Measurements from ENCODE around the gene DYNLT3.

The DYNLT3 gene, protein sequence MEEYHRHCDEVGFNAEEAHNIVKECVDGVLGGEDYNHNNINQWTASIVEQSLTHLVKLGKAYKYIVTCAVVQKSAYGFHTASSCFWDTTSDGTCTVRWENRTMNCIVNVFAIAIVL

DNA sequence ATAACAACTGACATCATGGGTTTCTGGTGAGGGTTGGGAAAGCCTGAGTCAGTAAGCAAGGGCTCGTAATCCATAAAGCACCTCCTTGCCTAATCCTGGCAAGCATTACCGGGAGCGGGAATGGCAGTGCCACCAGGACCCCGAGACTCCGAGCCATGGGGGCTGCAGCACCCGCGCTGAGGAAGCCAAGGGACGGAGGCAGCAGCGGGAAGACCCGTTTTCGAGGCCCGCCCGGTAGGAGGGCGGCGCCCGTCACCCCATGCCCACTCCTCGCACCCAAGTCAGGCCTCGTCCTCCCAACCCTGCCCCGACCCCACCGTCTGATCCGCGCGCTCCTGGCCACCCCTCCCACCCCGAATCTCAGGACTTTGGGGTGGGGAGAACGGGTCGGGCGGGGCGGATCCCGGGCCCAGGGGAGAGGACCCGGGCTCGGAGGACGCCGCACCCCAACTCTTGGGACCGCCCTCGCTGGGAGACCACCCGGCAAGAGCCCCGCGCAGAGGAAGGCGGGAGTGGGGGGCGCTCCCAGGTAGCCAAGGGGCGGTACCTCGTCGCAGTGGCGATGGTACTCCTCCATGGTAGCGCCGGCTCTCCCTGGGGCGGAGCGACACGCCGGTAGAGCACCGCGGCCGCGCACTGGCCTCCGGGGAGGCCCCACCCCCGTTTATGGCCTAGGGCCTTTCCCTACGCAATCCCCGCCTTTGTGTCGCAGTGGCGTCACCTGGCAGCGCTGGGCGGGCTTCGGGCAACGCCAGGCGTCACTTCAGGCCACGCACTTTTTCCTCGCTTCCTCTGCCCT, at the start of gene DYNLT3:
TSS of gene DYNLT3 (minus strand) at position 638 of the 799 bp plus-strand sequence. CDS start at position 577, 61 bp downstream.
- peak in 56 of 58 donors; percentile 3 to 71 (median 46) for DNase-seq

- DNase-seq = peak in 4 of 58 donors; percentile 0 to 7 (median 2)
Observed at GRCh38 chrX:37896511-37896890, 49.1 kb upstream of the DYNLT3 start.

GRCh38 chrX:37895795-37896510, 48.6 kb upstream of the DYNLT3 start:
- DNase-seq = no peak

- DNase-seq = no peak
Observed at GRCh38 chrX:37894725-37895124, 47.4 kb upstream of the DYNLT3 start.

DNA sequence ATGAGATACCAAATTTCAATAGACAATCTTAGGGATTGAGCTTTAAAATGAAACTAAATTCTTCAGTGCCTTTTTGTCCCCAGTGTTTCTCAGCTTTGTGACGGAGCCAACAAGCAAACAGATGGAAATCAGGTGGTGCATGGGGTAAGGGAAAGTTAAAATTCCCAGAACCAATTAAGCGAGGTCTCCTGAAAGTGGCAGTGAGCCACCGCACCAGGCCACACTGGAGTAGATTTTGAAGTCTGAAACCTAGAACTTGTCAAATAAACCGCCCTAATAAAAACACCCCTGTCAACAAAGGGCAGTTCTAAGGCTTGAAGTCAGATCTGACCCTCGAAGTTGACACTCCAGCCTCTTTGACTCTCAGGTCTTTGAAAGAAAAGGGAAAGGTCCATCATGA, 40.6 kb upstream of the DYNLT3 start:
- no peak for DNase-seq

GRCh38 chrX:37887347-37887746, 40.0 kb upstream of the DYNLT3 start:
- no peak for DNase-seq

GRCh38 chrX:37883196-37883595, 35.8 kb upstream of the DYNLT3 start:
- no peak for DNase-seq

DNA sequence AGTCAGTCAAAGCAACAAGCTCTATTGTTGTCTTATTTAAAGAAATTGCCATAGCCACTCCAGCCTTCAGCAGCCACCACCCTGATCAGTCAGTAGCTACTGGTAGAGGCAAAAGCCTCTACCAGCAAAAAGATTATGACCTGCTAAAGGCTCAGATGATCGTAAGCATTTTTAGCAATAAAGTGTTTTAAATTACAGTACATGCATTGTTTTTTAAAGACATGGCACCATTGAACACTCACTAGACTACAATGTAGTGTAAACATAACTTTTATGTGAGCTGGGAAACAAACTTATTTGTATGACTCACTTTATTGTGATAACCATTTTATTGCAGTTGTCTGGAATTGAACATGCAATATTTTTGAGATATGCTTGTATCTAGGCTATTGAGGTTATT, 32.3 kb upstream of the DYNLT3 start:
- no peak for DNase-seq

DNA sequence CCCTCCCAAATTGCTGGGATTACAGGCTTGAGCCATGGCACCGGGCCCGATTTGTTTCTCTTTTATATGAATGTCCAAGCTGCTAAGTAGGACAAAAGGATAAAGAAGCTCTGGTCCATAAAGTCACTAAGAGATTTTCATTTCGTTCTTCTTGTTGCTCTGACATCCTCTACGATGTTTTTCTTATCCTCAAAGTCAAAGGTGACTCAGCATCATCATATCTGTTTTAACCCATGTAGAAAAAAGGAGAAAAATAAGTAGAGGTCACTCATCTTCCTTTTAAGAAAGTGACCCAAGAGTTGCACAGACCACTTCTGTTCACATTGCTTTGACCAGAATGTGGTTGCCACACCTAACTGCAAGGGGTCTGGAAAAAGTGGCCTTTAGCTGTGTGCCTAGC, 29.3 kb upstream of the DYNLT3 start:
- DNase-seq = no peak

DNA sequence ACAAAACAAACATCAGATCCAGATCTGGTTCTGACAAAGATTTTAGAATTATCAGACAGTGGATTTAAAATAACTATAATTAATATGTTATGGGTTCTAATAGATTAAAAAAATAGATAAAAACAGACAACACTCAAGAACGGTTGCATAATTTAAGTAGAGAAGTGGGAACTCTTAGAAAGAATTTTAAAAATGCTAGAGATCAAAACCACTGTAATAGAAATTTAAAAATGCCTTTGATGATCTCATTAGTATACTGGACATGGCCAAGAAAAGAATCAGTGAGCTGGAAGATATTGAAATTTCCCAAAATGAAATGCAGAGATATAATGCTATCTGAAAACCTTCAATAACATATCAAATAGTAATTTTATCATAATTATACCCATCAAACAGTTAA, 28.3 kb upstream of the DYNLT3 start:
- no peak for DNase-seq

DNA sequence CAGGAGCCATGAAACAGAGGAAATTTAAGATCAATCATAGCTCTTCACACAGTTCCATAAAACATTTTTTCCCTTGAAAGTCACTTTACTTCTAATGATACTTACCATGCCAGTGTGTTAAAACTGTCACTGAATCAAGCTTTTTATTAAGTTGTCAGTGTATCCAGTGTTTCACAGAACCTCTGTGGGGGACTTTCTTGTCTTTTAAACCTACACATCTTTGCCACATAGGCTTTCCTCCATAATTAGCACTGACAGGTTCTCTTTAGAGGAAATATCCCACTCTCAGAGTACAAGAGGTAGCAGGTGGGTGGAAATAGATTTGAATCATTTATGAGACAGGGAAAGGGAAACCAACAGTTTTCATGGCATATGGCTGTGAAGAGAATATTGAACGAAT, 25.8 kb upstream of the DYNLT3 start:
- no peak for DNase-seq

DNA sequence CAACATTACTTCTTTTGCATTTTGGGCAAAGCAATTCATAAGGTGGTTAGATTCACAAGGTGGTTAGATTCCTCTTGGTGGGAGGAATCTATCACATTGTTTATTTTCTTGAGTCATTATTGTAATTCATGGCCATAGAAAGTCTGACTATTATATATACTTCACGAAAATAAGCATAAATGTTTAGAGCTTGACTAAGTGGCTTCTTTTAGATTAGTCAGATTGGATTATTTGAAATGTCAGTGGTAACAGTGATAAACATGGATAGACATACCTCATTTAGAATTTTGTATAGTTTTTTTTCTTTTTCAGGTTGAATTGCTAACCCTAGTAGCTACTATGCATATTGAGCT, 24.9 kb upstream of the DYNLT3 start:
- no peak for DNase-seq

GRCh38 chrX:37871626-37872302, 24.4 kb upstream of the DYNLT3 start:
- DNase-seq = peak in 18 of 58 donors; percentile 0 to 38 (median 1)

- no peak for DNase-seq
Observed at GRCh38 chrX:37867536-37868153, 20.3 kb upstream of the DYNLT3 start.

GRCh38 chrX:37863728-37864127, 16.4 kb upstream of the DYNLT3 start:
- no peak for DNase-seq

DNA sequence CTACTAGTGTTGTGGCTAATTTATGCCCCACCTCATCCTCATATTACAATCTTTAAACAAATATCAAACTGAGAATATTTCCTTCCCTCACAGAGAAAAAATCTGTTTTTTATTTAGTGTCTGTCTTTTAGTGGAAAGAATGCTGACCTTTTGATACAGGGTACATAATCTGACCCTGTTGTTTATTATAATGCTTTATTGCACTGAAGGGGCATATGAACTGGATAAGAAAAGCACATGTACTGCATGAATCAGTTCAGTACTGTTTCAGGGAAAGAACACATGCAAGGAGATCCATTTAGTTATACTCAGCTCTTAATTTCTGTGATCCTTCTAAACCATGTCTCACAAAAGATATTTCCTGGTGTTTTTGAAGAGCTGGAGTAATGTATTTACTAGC, 15.5 kb upstream of the DYNLT3 start:
- no peak for DNase-seq

DNA sequence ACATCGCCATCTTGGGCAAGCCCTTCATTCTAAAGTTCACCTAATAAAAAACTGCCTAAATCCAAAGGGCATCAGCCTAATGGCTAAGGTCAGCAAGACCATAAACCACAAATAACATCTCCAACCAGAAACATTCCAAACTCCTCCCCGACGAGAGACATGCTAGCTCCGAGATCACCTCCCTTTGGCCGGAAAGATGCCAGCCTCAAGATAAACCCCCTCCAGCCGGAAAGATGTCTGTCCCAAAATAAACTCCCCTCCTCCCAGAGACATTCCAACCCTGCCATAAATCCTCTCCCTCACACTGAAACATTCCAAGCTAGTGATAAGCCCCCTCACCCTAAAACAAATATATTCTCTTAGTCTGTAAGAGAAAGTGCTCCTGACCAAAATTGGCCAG, 13.3 kb upstream of the DYNLT3 start:
- DNase-seq = no peak

- DNase-seq = no peak
Observed at GRCh38 chrX:37854748-37855147, 7.4 kb upstream of the DYNLT3 start.

DNA sequence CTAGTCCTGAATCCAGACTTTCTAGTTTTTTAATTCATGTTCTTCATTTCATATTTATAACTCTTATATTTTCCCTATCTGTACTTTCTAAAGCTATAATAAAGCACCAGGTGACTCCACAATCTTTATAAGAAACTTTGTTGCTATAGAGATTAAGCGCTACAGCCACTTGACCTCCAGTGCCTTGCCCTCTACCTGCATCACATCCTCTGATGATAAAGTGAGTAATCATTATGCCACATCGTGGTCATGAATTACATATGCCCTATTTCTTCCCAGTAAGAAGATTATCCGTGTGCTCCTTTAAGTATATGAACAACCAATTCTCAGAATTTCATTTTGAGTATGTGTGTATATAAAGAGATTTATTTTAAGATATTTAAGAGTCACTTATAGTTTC, 6.8 kb upstream of the DYNLT3 start:
- no peak for DNase-seq

DNA sequence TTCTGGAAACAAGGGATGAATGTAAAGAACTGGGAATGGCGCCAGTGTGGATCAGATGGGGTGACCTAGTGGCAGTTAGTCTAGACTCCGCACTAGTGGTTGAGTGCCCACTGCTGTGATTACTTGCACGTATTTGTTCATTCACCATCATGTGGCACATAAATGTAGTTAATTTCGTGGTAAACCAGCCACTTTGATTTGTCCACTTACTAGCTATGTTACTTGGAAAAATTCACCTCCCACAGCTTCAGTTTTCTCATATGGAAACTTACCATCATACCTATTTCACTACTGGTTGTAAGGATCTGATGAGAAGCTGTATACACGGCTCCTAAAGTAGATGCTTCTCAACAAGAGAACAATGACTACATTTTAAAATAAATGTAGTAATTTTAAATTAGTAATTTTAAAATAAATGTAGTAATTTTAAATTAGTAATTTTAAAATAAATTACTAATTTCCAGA, 394 bp upstream of the DYNLT3 start:
- no peak for DNase-seq

DNA sequence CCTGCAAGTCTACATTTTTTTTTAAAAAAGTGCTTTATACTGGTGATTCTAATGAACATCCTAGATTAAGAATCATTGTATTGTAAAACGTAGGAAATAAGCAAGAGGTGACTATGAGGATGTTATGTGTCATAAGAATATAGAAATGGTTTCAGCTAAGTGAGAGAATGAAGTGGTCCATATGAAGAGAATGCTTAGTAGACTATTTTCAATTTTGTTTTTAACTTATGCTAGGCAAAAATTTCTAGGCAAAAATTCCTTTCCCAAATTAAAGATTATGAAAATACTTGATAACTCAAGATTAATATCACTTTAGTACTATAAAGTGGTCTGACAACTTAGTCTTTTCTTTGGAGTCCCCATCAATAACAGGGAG, 825 bp downstream of the DYNLT3 start:
- no peak for DNase-seq

DNA sequence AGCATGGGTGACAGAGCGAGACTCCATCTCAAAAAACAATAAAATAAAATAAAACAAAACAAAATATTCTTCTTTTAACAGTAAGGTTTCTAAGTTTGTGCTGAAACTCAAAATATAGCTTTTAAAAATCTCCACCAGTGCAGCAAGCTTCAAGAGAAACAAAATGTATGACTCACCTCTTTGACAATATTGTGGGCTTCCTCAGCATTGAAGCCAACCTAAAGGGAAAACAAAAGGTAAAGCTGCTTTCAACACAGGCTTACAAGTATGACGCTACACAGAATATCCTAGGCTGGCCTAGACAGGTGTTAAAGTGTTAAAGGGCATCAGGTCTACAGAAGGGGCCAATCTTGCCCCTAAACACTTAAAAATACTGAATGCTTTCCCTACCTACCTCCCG, 1.2 kb downstream of the DYNLT3 start:
- no peak for DNase-seq

Measured in anterior cingulate cortex (tissue), 58 donors.